Gastroesophageal sphincter (tissue), 3 donors: Measurements from ENCODE around the gene PPIL4.

ENCODE experiments used
- CTCF ChIP-seq, 4 experiments: fragments of 200-600 bp in 2 of 4; fragments of 450-650 bp in 2 of 4; sonication (generic) in 1 of 4; IDR thresholded peaks; one replicate each; pipeline ENCODE4 v1.5.1; 2017 to 2019; ENCODE audit warnings: antibody characterized with exemption in 4 of 4, mild to moderate bottlenecking in 2 of 4, moderate library complexity in 2 of 4
- POLR2A ChIP-seq, 2 donors: fragments of 450-650 bp; IDR thresholded peaks; one replicate each; pipeline ENCODE4 v1.6.1; 2017; ENCODE audit warnings: antibody characterized with exemption in 2 of 2, mild to moderate bottlenecking in 2 of 2, moderate library complexity in 1 of 2
- POLR2AphosphoS5 ChIP-seq: sonication (generic); formaldehyde crosslinking; IDR thresholded peaks from one replicate; pipeline ENCODE4 v1.6.1; 2017; ENCODE audit warnings: antibody characterized with exemption

GRCh38 chr6:149493761-149494320 is 52.0 kb downstream of the PPIL4 start:
- TF ChIP-seq CTCF (IDR thresholded peaks at IDR 0.05) (no peak), POLR2AphosphoS5 (no peak), POLR2A (IDR thresholded peaks at IDR 0.05) (no peak)
